SU-DHL-6 (cell line): ENCODE results near the gene THAP7.

Experiments
- H2AFZ ChIP-seq: fragments of 200-600 bp; sonication (generic); 2 replicates; pipeline ENCODE4 v1.6.1; 2014; ENCODE audit warnings: low read depth, mild to moderate bottlenecking, moderate library complexity, mixed read lengths, antibody characterized with exemption, low read length; ENCODE audit not compliant: severe bottlenecking
- H3F3A ChIP-seq: fragments of 200-600 bp; shearing (Covaris generic); 2 replicates; pipeline ENCODE4 v1.6.0; 2016; ENCODE audit warnings: antibody characterized with exemption, mild to moderate bottlenecking; ENCODE audit not compliant: insufficient read depth
- H3K27ac ChIP-seq: fragments of 200-600 bp; sonication (generic); 2 replicates; pipeline ENCODE4 v1.5.1; 2016; ENCODE audit warnings: low read depth, mild to moderate bottlenecking, low read length, moderate library complexity, mixed read lengths
- H3K27me3 ChIP-seq: fragments of 200-600 bp; sonication (generic), shearing (Covaris generic); 2 replicates; pipeline ENCODE4 v1.6.0; 2014; ENCODE audit warnings: mild to moderate bottlenecking, low read length
- H3K36me3 ChIP-seq: fragments of 200-600 bp; sonication (generic); 2 replicates; pipeline ENCODE4 v1.6.1; 2014; ENCODE audit warnings: mild to moderate bottlenecking, low read length, mixed read lengths
- H3K4me2 ChIP-seq: fragments of 300-600, 200-600 bp; shearing (Covaris generic), sonication (generic); 2 replicates; pipeline ENCODE4 v1.6.0; 2014; ENCODE audit warnings: low read length, low read depth, mild to moderate bottlenecking; ENCODE audit not compliant: poor library complexity, severe bottlenecking
- H3K4me3 ChIP-seq: fragments of 200-600 bp; sonication (generic); 2 replicates; pipeline ENCODE4 v1.5.1; 2014; ENCODE audit warnings: antibody characterized with exemption, low read length, mild to moderate bottlenecking, mixed read lengths; ENCODE audit not compliant: insufficient read depth, poor library complexity, severe bottlenecking
- H3K79me2 ChIP-seq: fragments of 200-600 bp; sonication (generic); 2 replicates; pipeline ENCODE4 v1.6.1; 2014; ENCODE audit warnings: mild to moderate bottlenecking, low read length, moderate library complexity; ENCODE audit not compliant: insufficient read depth
- H3K9ac ChIP-seq: fragments of 200-600 bp; sonication (generic); 2 replicates; pipeline ENCODE4 v1.7.0; 2014; ENCODE audit warnings: mild to moderate bottlenecking, low read length
- H3K9me2 ChIP-seq: fragments of 200-600 bp; sonication (generic); replicated peaks from 2 replicates; pipeline ENCODE4 v1.6.1; 2014; ENCODE audit warnings: low read length; ENCODE audit not compliant: insufficient read depth
- H3K9me3 ChIP-seq: fragments of 200-600 bp; sonication (generic); 2 replicates; pipeline ENCODE4 v1.6.1; 2014; ENCODE audit warnings: low read length, mixed read lengths; ENCODE audit not compliant: insufficient read depth
- H4K20me1 ChIP-seq: fragments of 200-600 bp; sonication (generic); 2 replicates; pipeline ENCODE4 v1.6.1; 2014; ENCODE audit warnings: low read depth, mild to moderate bottlenecking, antibody characterized with exemption, low read length, moderate library complexity, mixed read lengths
- CTCF ChIP-seq: fragments of 200-600 bp; sonication (generic); IDR thresholded peaks from one replicate; pipeline ENCODE4 v1.5.1; 2017; ENCODE audit warnings: antibody characterized with exemption, mild to moderate bottlenecking, low read length, moderate library complexity; ENCODE audit not compliant: insufficient read depth, poor library complexity, severe bottlenecking
- EZH2phosphoT487 ChIP-seq: fragments of 200-600 bp; sonication (generic), shearing (Covaris generic); conservative IDR thresholded peaks from 2 replicates; pipeline ENCODE4 v1.6.1; 2018; ENCODE audit warnings: mild to moderate bottlenecking, antibody characterized with exemption, low read length, moderate library complexity, mixed read lengths

THAP7 gene

GRCh38 chr22:20955548-20955947 lies 46.4 kb downstream of the THAP7 start:
- Histone ChIP-seq H3K36me3 (no peaks in the 10 kb centered on the region), H3K9me2 (no peaks in the 10 kb centered on the region), H3K9me3 (no peaks in the 10 kb centered on the region), H3K79me2 (no peaks in the 10 kb centered on the region), H3K4me3 (no peak overlapping the region), H4K20me1 (no peaks in the 10 kb centered on the region), H3K9ac (no peak overlapping the region), H3F3A (no peaks in the 10 kb centered on the region), H3K27ac (no peak overlapping the region), H3K4me2 (no peak overlapping the region), H2AFZ (no peak overlapping the region), H3K27me3 (no peaks in the 10 kb centered on the region)
- TF ChIP-seq EZH2phosphoT487 = no peak
- no peak for TF ChIP-seq CTCF

DNA sequence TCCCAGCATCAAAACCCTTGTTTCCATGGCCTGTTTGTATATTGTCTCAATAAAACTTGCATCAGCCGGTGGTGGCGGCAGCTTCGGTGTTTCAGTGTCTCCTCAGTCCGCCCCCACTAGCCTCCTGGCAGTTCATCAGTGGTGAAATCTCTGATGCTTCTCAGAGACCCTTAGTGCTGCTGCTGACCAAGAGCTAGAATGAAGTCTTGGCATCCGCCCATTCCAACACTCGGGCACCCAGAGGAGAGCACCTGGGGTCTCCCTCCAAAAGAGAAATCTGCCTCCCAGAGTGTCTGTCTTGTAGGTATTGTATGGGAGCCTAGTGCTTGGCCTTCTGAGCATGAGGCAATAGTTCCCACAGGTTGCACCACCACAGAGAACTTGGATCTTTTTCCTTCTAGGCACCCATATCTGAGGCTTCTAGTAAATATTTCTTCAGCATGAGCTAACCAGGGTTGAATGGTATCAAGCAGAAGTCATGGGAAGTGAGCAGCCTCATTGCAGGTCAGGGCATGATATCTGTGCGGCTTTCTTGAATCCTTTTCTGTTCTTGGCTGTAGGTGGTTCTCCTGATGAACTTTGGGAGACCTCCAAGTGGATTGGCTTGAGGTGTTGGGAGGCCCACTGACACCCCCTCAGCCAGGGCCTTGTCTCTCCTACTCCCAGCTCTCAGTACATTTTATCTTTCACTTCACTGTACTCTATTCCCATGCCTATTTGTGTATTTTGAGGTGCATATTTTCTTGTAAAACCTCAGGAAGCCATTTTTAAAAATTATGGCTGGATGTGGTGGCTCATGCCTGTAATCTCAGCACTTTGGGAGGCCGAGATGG lies 48.0 kb downstream of the THAP7 start:
- no peak overlapping the region for H3K27ac ChIP-seq
- H3K27me3 ChIP-seq = no peaks in the 10 kb centered on the region
- no peaks in the 10 kb centered on the region for H4K20me1 ChIP-seq
- H3K36me3 ChIP-seq = no peaks in the 10 kb centered on the region
- peaks cover 1% of the 10 kb centered on the region; the same call in 1 of the 2 replicates for H3K79me2 ChIP-seq
- H3K9me2 ChIP-seq = no peaks in the 10 kb centered on the region
- no peak overlapping the region for H3K4me2 ChIP-seq
- H3K9ac ChIP-seq = no peak overlapping the region
- no peaks in the 10 kb centered on the region for H3F3A ChIP-seq
- no peak overlapping the region for H3K4me3 ChIP-seq
- no peak overlapping the region for H2AFZ ChIP-seq
- TF ChIP-seq EZH2phosphoT487 = no peak
- TF ChIP-seq CTCF = no peak
- H3K9me3 ChIP-seq = no peaks in the 10 kb centered on the region

GRCh38 chr22:20953342-20953608 lies 48.6 kb downstream of the THAP7 start:
- no peak for TF ChIP-seq CTCF

More at GRCh38 chr22:20953342-20953608, 48.6 kb downstream of the THAP7 start:
- Histone ChIP-seq H3K4me2 (no peak overlapping the region), H3K9me3 (no peaks in the 10 kb centered on the region), H4K20me1 (no peaks in the 10 kb centered on the region), H2AFZ (no peak overlapping the region), H3K4me3 (no peak overlapping the region), H3K9ac (no peak overlapping the region), H3F3A (no peaks in the 10 kb centered on the region), H3K9me2 (no peaks in the 10 kb centered on the region), H3K79me2 (peaks cover 7% of the 10 kb centered on the region), H3K27ac (no peak overlapping the region), H3K36me3 (no peaks in the 10 kb centered on the region), H3K27me3 (no peaks in the 10 kb centered on the region)
